Measurements from ENCODE around the gene TMEM86A. TPM values are rescaled to one million over a fixed set of nuclear protein-coding genes. Genes with fewer than 3 reads are reported as not detected.

Gene TMEM86A
- total and polyA plus RNA-seq, 2 of the 8 experiments (the other 6 are each of a cell fraction or from before 2014, with no cell fraction given): 1.5 to 1.7 TPM

DNA sequence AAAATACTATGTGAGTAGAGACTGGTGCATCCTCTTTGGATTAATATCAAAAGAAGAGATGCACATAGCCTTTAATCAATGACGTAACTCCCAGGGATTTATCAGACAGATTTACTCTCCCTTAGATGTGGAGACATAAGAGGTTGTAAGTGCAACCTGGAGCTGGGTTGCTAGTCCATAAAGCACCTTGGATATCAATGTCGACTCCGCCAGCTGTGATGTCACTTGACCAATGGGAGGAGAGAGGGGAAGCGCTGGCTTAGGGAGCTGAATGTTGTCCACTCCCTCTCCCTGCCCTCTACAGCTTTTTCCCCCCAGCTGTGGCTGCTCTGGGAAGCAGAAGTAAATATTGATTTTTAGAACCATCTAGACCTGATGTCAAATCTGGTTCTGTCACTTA is 28.9 kb upstream of the TMEM86A start (continued):
- TF ChIP-seq HDAC2 (IDR thresholded peaks at IDR 0.05; ENCODE audit: borderline replicate concordance in 1 of 2, low read depth in 2 of 2, low read length in 2 of 2) (no peak), BACH1 (IDR thresholded peaks at IDR 0.05; ENCODE audit: low read length) (no peak), GTF2F1 (IDR thresholded peaks at IDR 0.05; ENCODE audit: borderline replicate concordance, low read depth, low read length) (no peak), CHD2 (IDR thresholded peaks at IDR 0.05; ENCODE audit: low read length) (no peak), CTBP2 (IDR thresholded peaks at IDR 0.05; ENCODE audit: borderline replicate concordance, insufficient read depth, insufficient read length, low read length) (no peak), CHD1 (IDR thresholded peaks at IDR 0.05; ENCODE audit: low read depth, low read length) (no peak), SP4 (IDR thresholded peaks at IDR 0.05; ENCODE audit: low read length) (no peak), ASH2L (IDR thresholded peaks at IDR 0.05; ENCODE audit: low read length) (no peak)
- TF ChIP-seq, protein P1, sequence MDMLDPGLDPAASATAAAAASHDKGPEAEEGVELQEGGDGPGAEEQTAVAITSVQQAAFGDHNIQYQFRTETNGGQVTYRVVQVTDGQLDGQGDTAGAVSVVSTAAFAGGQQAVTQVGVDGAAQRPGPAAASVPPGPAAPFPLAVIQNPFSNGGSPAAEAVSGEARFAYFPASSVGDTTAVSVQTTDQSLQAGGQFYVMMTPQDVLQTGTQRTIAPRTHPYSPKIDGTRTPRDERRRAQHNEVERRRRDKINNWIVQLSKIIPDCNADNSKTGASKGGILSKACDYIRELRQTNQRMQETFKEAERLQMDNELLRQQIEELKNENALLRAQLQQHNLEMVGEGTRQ (IDR thresholded peaks at IDR 0.05; ENCODE audit: low read length): no peak
